ENCODE measurements around the gene HADH.

Gene HADH

DNA sequence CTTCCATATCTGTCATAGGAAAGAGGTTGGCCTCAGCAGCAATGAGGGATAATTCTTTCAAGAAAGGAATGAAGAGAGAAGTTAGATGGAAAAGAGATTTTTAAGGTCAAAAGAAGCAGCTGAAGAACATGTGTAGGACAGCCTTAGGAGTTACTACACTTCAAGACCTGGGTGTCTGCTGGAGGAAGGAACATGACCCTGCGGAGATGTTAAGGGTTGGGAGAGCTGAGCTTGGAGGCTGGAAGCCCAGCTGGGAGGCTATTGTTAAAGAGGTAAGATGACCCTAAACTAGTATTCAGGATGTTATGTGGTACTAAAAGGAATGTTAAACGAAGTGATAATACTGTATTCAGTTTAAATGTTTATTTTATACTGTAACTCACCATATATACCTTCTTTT is 15.0 kb downstream of the HADH start:
- TF ChIP-seq POLR2AphosphoS5 (IDR thresholded peaks at IDR 0.05; ENCODE audit: low read depth, low read length) (no peak), FOXP2 (optimal IDR thresholded peaks at IDR 0.05; ENCODE audit: borderline replicate concordance, extremely low read depth, extremely low read length, insufficient read depth) (no peak), TAF1 (IDR thresholded peaks at IDR 0.05; ENCODE audit: borderline replicate concordance, insufficient read depth, low read length) (no peak), SIN3A (IDR thresholded peaks at IDR 0.05; ENCODE audit: borderline replicate concordance, insufficient read depth, low read length) (no peak)
- TF ChIP-seq, protein P1, sequence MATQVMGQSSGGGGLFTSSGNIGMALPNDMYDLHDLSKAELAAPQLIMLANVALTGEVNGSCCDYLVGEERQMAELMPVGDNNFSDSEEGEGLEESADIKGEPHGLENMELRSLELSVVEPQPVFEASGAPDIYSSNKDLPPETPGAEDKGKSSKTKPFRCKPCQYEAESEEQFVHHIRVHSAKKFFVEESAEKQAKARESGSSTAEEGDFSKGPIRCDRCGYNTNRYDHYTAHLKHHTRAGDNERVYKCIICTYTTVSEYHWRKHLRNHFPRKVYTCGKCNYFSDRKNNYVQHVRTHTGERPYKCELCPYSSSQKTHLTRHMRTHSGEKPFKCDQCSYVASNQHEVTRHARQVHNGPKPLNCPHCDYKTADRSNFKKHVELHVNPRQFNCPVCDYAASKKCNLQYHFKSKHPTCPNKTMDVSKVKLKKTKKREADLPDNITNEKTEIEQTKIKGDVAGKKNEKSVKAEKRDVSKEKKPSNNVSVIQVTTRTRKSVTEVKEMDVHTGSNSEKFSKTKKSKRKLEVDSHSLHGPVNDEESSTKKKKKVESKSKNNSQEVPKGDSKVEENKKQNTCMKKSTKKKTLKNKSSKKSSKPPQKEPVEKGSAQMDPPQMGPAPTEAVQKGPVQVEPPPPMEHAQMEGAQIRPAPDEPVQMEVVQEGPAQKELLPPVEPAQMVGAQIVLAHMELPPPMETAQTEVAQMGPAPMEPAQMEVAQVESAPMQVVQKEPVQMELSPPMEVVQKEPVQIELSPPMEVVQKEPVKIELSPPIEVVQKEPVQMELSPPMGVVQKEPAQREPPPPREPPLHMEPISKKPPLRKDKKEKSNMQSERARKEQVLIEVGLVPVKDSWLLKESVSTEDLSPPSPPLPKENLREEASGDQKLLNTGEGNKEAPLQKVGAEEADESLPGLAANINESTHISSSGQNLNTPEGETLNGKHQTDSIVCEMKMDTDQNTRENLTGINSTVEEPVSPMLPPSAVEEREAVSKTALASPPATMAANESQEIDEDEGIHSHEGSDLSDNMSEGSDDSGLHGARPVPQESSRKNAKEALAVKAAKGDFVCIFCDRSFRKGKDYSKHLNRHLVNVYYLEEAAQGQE (IDR thresholded peaks at IDR 0.05; ENCODE audit: insufficient read depth in 1 of 2, low read depth in 2 of 2, low read length in 2 of 2): no peak

- TF ChIP-seq, protein P1 (IDR thresholded peaks at IDR 0.05; ENCODE audit: insufficient read depth in 1 of 2, low read depth in 2 of 2, low read length in 2 of 2): no peak
- no peak for TF ChIP-seq TAF1 (IDR thresholded peaks at IDR 0.05; ENCODE audit: borderline replicate concordance, insufficient read depth, low read length)
- TF ChIP-seq POLR2AphosphoS5 (IDR thresholded peaks at IDR 0.05; ENCODE audit: low read depth, low read length): no peak
- TF ChIP-seq SIN3A (IDR thresholded peaks at IDR 0.05; ENCODE audit: borderline replicate concordance, insufficient read depth, low read length): no peak
Observed at GRCh38 chr4:108005807-108006206, 16.1 kb downstream of the HADH start.

- no peak for TF ChIP-seq POLR2AphosphoS5 (IDR thresholded peaks at IDR 0.05; ENCODE audit: low read depth, low read length)
Observed at GRCh38 chr4:108006361-108006760, 16.7 kb downstream of the HADH start.

GRCh38 chr4:108007984-108008383 is 18.3 kb downstream of the HADH start:
- TF ChIP-seq FOXP2 (optimal IDR thresholded peaks at IDR 0.05; ENCODE audit: borderline replicate concordance, extremely low read depth, extremely low read length, insufficient read depth) (no peak), SIN3A (IDR thresholded peaks at IDR 0.05; ENCODE audit: borderline replicate concordance, insufficient read depth, low read length) (no peak), POLR2AphosphoS5 (IDR thresholded peaks at IDR 0.05; ENCODE audit: low read depth, low read length) (no peak), TAF1 (IDR thresholded peaks at IDR 0.05; ENCODE audit: borderline replicate concordance, insufficient read depth, low read length) (no peak)
- TF ChIP-seq, protein P1 (IDR thresholded peaks at IDR 0.05; ENCODE audit: insufficient read depth in 1 of 2, low read depth in 2 of 2, low read length in 2 of 2): no peak

GRCh38 chr4:108008721-108009120 is 19.0 kb downstream of the HADH start:
- TF ChIP-seq FOXP2 (optimal IDR thresholded peaks at IDR 0.05; ENCODE audit: borderline replicate concordance, extremely low read depth, extremely low read length, insufficient read depth) (no peak), POLR2AphosphoS5 (IDR thresholded peaks at IDR 0.05; ENCODE audit: low read depth, low read length) (no peak)
- TF ChIP-seq, protein P1 (IDR thresholded peaks at IDR 0.05; ENCODE audit: insufficient read depth in 1 of 2, low read depth in 2 of 2, low read length in 2 of 2): no peak
